Astrocyte (in vitro differentiated cells and primary cell): Measurements from ENCODE around the gene MYZAP.

ENCODE experiments used
- CTCF ChIP-seq: IDR thresholded peaks from 2 replicates; pipeline ENCODE4 v1.5.1; 2011; ENCODE audit warnings: low read depth, mild to moderate bottlenecking, inconsistent platforms, low read length, moderate library complexity; ENCODE audit not compliant: insufficient read depth
- EZH2 ChIP-seq: IDR thresholded peaks from 2 replicates; pipeline ENCODE4 v1.6.1; 2012; ENCODE audit warnings: mild to moderate bottlenecking, low read length, inconsistent platforms; ENCODE audit not compliant: insufficient read depth

DNA sequence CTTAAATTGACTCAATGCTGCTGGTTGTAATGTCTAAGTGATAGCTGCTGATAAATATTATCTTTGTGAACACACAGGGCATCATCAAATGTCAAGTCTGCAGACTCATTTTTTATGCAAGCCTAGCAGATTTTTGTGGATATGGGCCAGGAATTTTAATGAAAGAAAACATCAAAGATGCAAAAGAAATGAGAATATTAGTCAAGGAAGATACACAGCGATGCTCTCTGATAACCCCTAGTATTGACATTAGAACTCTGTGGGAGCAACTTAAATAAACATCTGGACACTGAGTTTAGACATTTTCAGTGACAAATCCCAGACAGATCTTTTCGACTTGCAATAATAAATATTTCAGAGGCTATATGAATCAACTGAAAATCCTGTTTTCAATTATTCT lies 143.2 kb downstream of the MYZAP start:
- TF ChIP-seq CTCF (no peak), EZH2 (no peak)
